ENCODE measurements around the gene ACSS2. TPM values are rescaled to one million over a fixed set of nuclear protein-coding genes. Genes with fewer than 3 reads are reported as not detected.

The ACSS2 gene
- total RNA-seq, 4 donors from 2014 or later, result 58.9 to 114 (median 85.3) TPM

- Histone ChIP-seq H3K36me3 (peaks cover 58% of the 10 kb centered on the region), H3K27ac (peak overlapping the region; percentile 55)
- no peak for DNase-seq (ENCODE audit: low spot score in 2 of 2)
Observed at GRCh38 chr20:34938466-34939163, 62.2 kb downstream of the ACSS2 start.

GRCh38 chr20:34940081-34940481, 63.7 kb downstream of the ACSS2 start:
- 76% methylated on average over 1 of the region's 1 CpG for WGBS
- H3K4me3 ChIP-seq, result no peak overlapping the region
- no peak for DNase-seq (ENCODE audit: low spot score in 2 of 2)
- peaks cover 55% of the 10 kb centered on the region for H3K36me3 ChIP-seq
- H3K27me3 ChIP-seq, result no peaks in the 10 kb centered on the region
- TF ChIP-seq POLR2AphosphoS5 (IDR thresholded peaks at IDR 0.05), result no peak
- no peak for TF ChIP-seq POLR2A (IDR thresholded peaks at IDR 0.05)
- no peak for TF ChIP-seq CTCF (IDR thresholded peaks at IDR 0.05)
- no peak for TF ChIP-seq EP300 (IDR thresholded peaks at IDR 0.05)
- no peaks in the 10 kb centered on the region for H3K9me3 ChIP-seq
- H3K4me1 ChIP-seq, result peaks cover 15% of the 10 kb centered on the region
- H3K27ac ChIP-seq, result no peak overlapping the region

More at GRCh38 chr20:34938466-34939163, 62.2 kb downstream of the ACSS2 start:
- Histone ChIP-seq H3K4me1 (peaks cover 15% of the 10 kb centered on the region), H3K9me3 (no peaks in the 10 kb centered on the region), H3K4me3 (no peak overlapping the region), H3K27me3 (no peaks in the 10 kb centered on the region)
- TF ChIP-seq EP300 (IDR thresholded peaks at IDR 0.05) (no peak), POLR2A (IDR thresholded peaks at IDR 0.05) (no peak), POLR2AphosphoS5 (IDR thresholded peaks at IDR 0.05) (no peak), CTCF (IDR thresholded peaks at IDR 0.05) (no peak)
- 66% methylated on average over 14 of the region's 14 CpGs for WGBS

- Histone ChIP-seq H3K4me1 (peaks cover 21% of the 10 kb centered on the region), H3K27me3 (no peaks in the 10 kb centered on the region), H3K36me3 (peaks cover 53% of the 10 kb centered on the region), H3K4me3 (no peak overlapping the region), H3K9me3 (no peaks in the 10 kb centered on the region), H3K27ac (no peak overlapping the region)
- WGBS, result 93% methylated on average over 4 of the region's 4 CpGs
- TF ChIP-seq CTCF (IDR thresholded peaks at IDR 0.05), result no peak
- TF ChIP-seq POLR2A (IDR thresholded peaks at IDR 0.05), result no peak
- no peak for TF ChIP-seq POLR2AphosphoS5 (IDR thresholded peaks at IDR 0.05)
- TF ChIP-seq EP300 (IDR thresholded peaks at IDR 0.05), result no peak
- no peak for DNase-seq (ENCODE audit: low spot score in 2 of 2)
Observed at GRCh38 chr20:34941226-34941625, 64.8 kb downstream of the ACSS2 start.

GRCh38 chr20:34942301-34942700, 65.9 kb downstream of the ACSS2 start:
- WGBS, result 100% methylated on average over 4 of the region's 9 CpGs
- no peak for DNase-seq (ENCODE audit: low spot score in 2 of 2)
- Histone ChIP-seq H3K27ac (no peak overlapping the region), H3K36me3 (peaks cover 57% of the 10 kb centered on the region), H3K4me3 (no peak overlapping the region), H3K9me3 (no peaks in the 10 kb centered on the region), H3K27me3 (no peaks in the 10 kb centered on the region), H3K4me1 (peaks cover 23% of the 10 kb centered on the region)
- TF ChIP-seq POLR2AphosphoS5 (IDR thresholded peaks at IDR 0.05), result no peak
- no peak for TF ChIP-seq CTCF (IDR thresholded peaks at IDR 0.05)
- TF ChIP-seq POLR2A (IDR thresholded peaks at IDR 0.05), result no peak
- no peak for TF ChIP-seq EP300 (IDR thresholded peaks at IDR 0.05)

- Histone ChIP-seq H3K4me1 (peaks cover 10% of the 10 kb centered on the region), H3K27me3 (no peaks in the 10 kb centered on the region), H3K27ac (no peak overlapping the region), H3K9me3 (no peaks in the 10 kb centered on the region), H3K4me3 (no peak overlapping the region), H3K36me3 (peaks cover 53% of the 10 kb centered on the region)
- no peak for TF ChIP-seq POLR2AphosphoS5 (IDR thresholded peaks at IDR 0.05)
- no peak for TF ChIP-seq CTCF (IDR thresholded peaks at IDR 0.05)
- no peak for TF ChIP-seq EP300 (IDR thresholded peaks at IDR 0.05)
- TF ChIP-seq POLR2A (IDR thresholded peaks at IDR 0.05), result no peak
- DNase-seq (ENCODE audit: low spot score in 2 of 2), result no peak
- 81% methylated on average over 2 of the region's 2 CpGs for WGBS
Observed at GRCh38 chr20:34943808-34944567, 67.6 kb downstream of the ACSS2 start.
